ENCODE measurements around the gene CMTM3. TPM values are rescaled to one million over a fixed set of nuclear protein-coding genes. Genes with fewer than 3 reads are reported as not detected.

Gene CMTM3
- total and polyA plus RNA-seq, 2 of the 4 experiments (the other 2 are of a cell fraction): 4.5 to 35.5 TPM

GRCh38 chr16:66601471-66601870 lies 3.0 kb upstream of the CMTM3 start:
- Histone ChIP-seq H3K14ac (replicated peaks; ENCODE audit: low read depth, low read length) (no peak overlapping the region), H3K23ac (ENCODE audit: low read depth, low read length) (no peak overlapping the region), H4K8ac (ENCODE audit: low read depth in 2 of 2, low read length in 2 of 2) (no peak overlapping the region), H3K4ac (ENCODE audit: low read depth, low read length) (no peak overlapping the region), H4K20me1 (ENCODE audit: insufficient read depth, low read length) (0 out of 2 replicates have a peak, but pooled peaks cover 5% of the 10 kb centered on the region), H4K5ac (ENCODE audit: low read depth, low read length) (no peak overlapping the region), H3K9me1 (ENCODE audit: insufficient read depth, low read length) (no peaks in the 10 kb centered on the region), H3K79me1 (ENCODE audit: low read depth in 1 of 2, low read length in 2 of 2) (peaks cover 7 to 24% of the 10 kb centered on the region in 2 experiments; a peak in 3 of 4 replicates), H3K18ac (ENCODE audit: low read depth, low read length) (no peak overlapping the region), H3K9ac (ENCODE audit: low read depth, low read length) (no peak overlapping the region), H2AK9ac (replicated peaks; ENCODE audit: low read depth, low read length, poor library complexity) (no peak overlapping the region), H2BK5ac (ENCODE audit: low read depth, low read length, poor library complexity, severe bottlenecking) (no peak overlapping the region), H3K4me3 (ENCODE audit: insufficient read depth, low read depth, low read length) (no peak overlapping the region), H3K27ac (ENCODE audit: insufficient read depth, low read length) (no peak overlapping the region), H2BK20ac (ENCODE audit: low read depth, low read length) (no peak overlapping the region), H2AK5ac (ENCODE audit: low read depth, low read length) (no peak overlapping the region), H3K9me3 (ENCODE audit: control insufficient read depth, insufficient read depth, low read length) (peaks cover 5% of the 10 kb centered on the region; the same call in 1 of the 2 replicates), H2BK15ac (ENCODE audit: low read depth, low read length) (no peak overlapping the region), H4K91ac (ENCODE audit: insufficient read depth, low read depth, low read length) (no peak overlapping the region), H2AFZ (replicated peaks; ENCODE audit: low read length, poor library complexity) (no peak overlapping the region), H3K4me2 (ENCODE audit: low read depth, low read length) (no peak overlapping the region), H3K27me3 (ENCODE audit: control insufficient read depth, insufficient read depth, low read length) (peaks cover 6% of the 10 kb centered on the region), H3K56ac (ENCODE audit: extremely low read depth, insufficient read depth, low read length) (no peak overlapping the region), H3K36me3 (ENCODE audit: control insufficient read depth, insufficient read depth, low read length) (no peaks in the 10 kb centered on the region), H3K4me1 (ENCODE audit: control insufficient read depth, insufficient read depth, low read length) (peaks cover 10% of the 10 kb centered on the region), H2BK120ac (ENCODE audit: low read depth, low read length) (no peak overlapping the region)
- no peak for DNase-seq
- CTCF ChIA-PET: no interaction called here
- 86% methylated on average over 1 of the region's 5 CpGs; no CpG with 5 or more reads in 1 of the 2 experiments for WGBS, 2 experiments (ENCODE audit: extremely low coverage in 2 of 2, insufficient read length in 1 of 2)
- POLR2A ChIA-PET (ENCODE audit: unreplicated experiment): no interaction called here
- BruUV-seq (replicated peaks): no TSS peak
- in situ Hi-C loops (cut with MboI; ENCODE audit: low sequenced_read_pairs): loop anchor here (5.0 kb wide), 2 partner anchors 49 to 194 kb away; partner anchors contain the start of genes CKLF and TK2
- TF ChIP-seq SMC3 (IDR thresholded peaks at IDR 0.05; ENCODE audit: low read depth, low read length) (no peak), MXI1 (IDR thresholded peaks at IDR 0.05; ENCODE audit: borderline replicate concordance, low read depth, low read length) (no peak), CEBPB (IDR thresholded peaks at IDR 0.05; ENCODE audit: low read depth, low read length) (no peak), BHLHE40 (IDR thresholded peaks at IDR 0.05; ENCODE audit: low read depth, low read length) (no peak), USF2 (IDR thresholded peaks at IDR 0.05; ENCODE audit: low read depth, low read length) (no peak), POLR2A (IDR thresholded peaks at IDR 0.05; ENCODE audit: low read depth, low read length) (no peak), NFE2L2 (IDR thresholded peaks at IDR 0.05; ENCODE audit: low read depth, low read length) (no peak), ELK1 (IDR thresholded peaks at IDR 0.05; ENCODE audit: borderline replicate concordance, low read depth, low read length) (no peak), MAZ (IDR thresholded peaks at IDR 0.05; ENCODE audit: borderline replicate concordance, low read depth, low read length) (no peak), RAD21 (IDR thresholded peaks at IDR 0.05; ENCODE audit: low read length) (no peak), RCOR1 (IDR thresholded peaks at IDR 0.05; ENCODE audit: insufficient replicate concordance, low read length) (no peak), RFX5 (IDR thresholded peaks at IDR 0.05; ENCODE audit: low read depth, low read length) (no peak)
- dilution Hi-C loops (cut with HindIII; ENCODE audit: low sequenced_read_pairs, unreplicated experiment): no loop called here
- intact Hi-C loops (cut with micrococcal nuclease): no loop called here
- no peak for ATAC-seq (ENCODE audit: low read depth)
